Loucy (cell line): ENCODE measurements around the gene PODXL.
"Not testable (repeated sequence)": the region's sequence is repeated elsewhere in the genome, so short reads cannot be mapped to it uniquely, and the experiment has no call there.

ENCODE experiments used
- H2AFZ ChIP-seq: fragments of 200-600 bp; sonication (generic); 2 replicates; pipeline ENCODE4 v1.6.0; 2016; ENCODE audit warnings: antibody characterized with exemption, mild to moderate bottlenecking, low read length, moderate library complexity
- H3F3A ChIP-seq: fragments of 200-600 bp; 2 replicates; pipeline ENCODE4 v1.6.0; 2016; ENCODE audit warnings: antibody characterized with exemption, low read depth, mild to moderate bottlenecking
- H3K27me3 ChIP-seq: fragments of 200-600 bp; sonication (generic); 2 replicates; pipeline ENCODE4 v1.6.1; 2014; ENCODE audit warnings: low read length, mild to moderate bottlenecking; ENCODE audit not compliant: insufficient read depth, poor library complexity, severe bottlenecking
- H3K36me3 ChIP-seq: fragments of 200-600 bp; sonication (generic); 2 replicates; pipeline ENCODE4 v1.6.1; 2016; ENCODE audit warnings: low read length; ENCODE audit not compliant: insufficient read depth
- H3K4me1 ChIP-seq: fragments of 200-600 bp; sonication (generic); 2 replicates; pipeline ENCODE4 v1.5.1; 2014; ENCODE audit warnings: low read length, mild to moderate bottlenecking; ENCODE audit not compliant: insufficient read depth, poor library complexity, severe bottlenecking
- H3K4me2 ChIP-seq: fragments of 200-600 bp; sonication (generic); 2 replicates; pipeline ENCODE4 v1.6.0; 2014; ENCODE audit warnings: antibody characterized with exemption, low read length, low read depth, mild to moderate bottlenecking; ENCODE audit not compliant: poor library complexity, severe bottlenecking
- H3K4me3 ChIP-seq: fragments of 200-600 bp; sonication (generic); 2 replicates; pipeline ENCODE4 v1.5.1; 2014; ENCODE audit warnings: low read length, mild to moderate bottlenecking, mixed read lengths; ENCODE audit not compliant: poor library complexity, severe bottlenecking
- H3K79me2 ChIP-seq: fragments of 200-600 bp; sonication (generic); 2 replicates; pipeline ENCODE4 v1.6.1; 2014; ENCODE audit warnings: low read length; ENCODE audit not compliant: insufficient read depth
- H3K9ac ChIP-seq: fragments of 200-600 bp; sonication (generic); 2 replicates; pipeline ENCODE4 v1.6.0; 2014; ENCODE audit warnings: mild to moderate bottlenecking, low read depth, low read length, moderate library complexity; ENCODE audit not compliant: poor library complexity, severe bottlenecking
- H3K9me2 ChIP-seq: fragments of 200-600 bp; sonication (generic); replicated peaks from 2 replicates; pipeline ENCODE4 v1.6.1; 2016; ENCODE audit warnings: low read depth, low read length, mixed read lengths
- H3K9me3 ChIP-seq: fragments of 200-600 bp; sonication (generic); 2 replicates; pipeline ENCODE4 v1.6.1; 2014; ENCODE audit warnings: mild to moderate bottlenecking, antibody characterized with exemption, low read length, low read depth; ENCODE audit not compliant: insufficient read depth
- H4K20me1 ChIP-seq: fragments of 200-600 bp; sonication (generic); 2 replicates; pipeline ENCODE4 v1.6.0; 2014; ENCODE audit warnings: antibody characterized with exemption, low read length, mild to moderate bottlenecking; ENCODE audit not compliant: insufficient read depth, poor library complexity, severe bottlenecking
- CTCF ChIP-seq: fragments of 200-600 bp; sonication (generic); conservative IDR thresholded peaks from 2 replicates; pipeline ENCODE4 v1.5.1; 2014; ENCODE audit warnings: mild to moderate bottlenecking, antibody characterized with exemption, low read length
- EZH2phosphoT487 ChIP-seq: fragments of 200-600 bp; IDR thresholded peaks from 2 replicates; pipeline ENCODE4 v1.6.1; 2018; ENCODE audit warnings: antibody characterized with exemption, mild to moderate bottlenecking, moderate library complexity, borderline replicate concordance

The PODXL gene

GRCh38 chr7:131506597-131506996 lies 49.8 kb downstream of the PODXL start:
- Histone ChIP-seq H4K20me1 (no peaks in the 10 kb centered on the region), H3K36me3 (no peaks in the 10 kb centered on the region), H3K4me3 (no peak overlapping the region), H3K4me1 (peaks cover 17% of the 10 kb centered on the region), H3F3A (no peaks in the 10 kb centered on the region), H3K9me3 (no peaks in the 10 kb centered on the region), H3K4me2 (no peak overlapping the region), H3K79me2 (no peaks in the 10 kb centered on the region), H3K27me3 (no peaks in the 10 kb centered on the region), H2AFZ (no peak overlapping the region), H3K9me2 (no peaks in the 10 kb centered on the region), H3K9ac (no peak overlapping the region)
- TF ChIP-seq EZH2phosphoT487, result no peak

GRCh38 chr7:131505636-131506557 lies 50.5 kb downstream of the PODXL start:
- Histone ChIP-seq H3F3A (no peaks in the 10 kb centered on the region), H3K4me2 (no peak overlapping the region), H2AFZ (no peak overlapping the region), H4K20me1 (no peaks in the 10 kb centered on the region), H3K4me3 (no peak overlapping the region), H3K4me1 (peaks cover 23% of the 10 kb centered on the region), H3K9ac (no peak overlapping the region), H3K27me3 (no peaks in the 10 kb centered on the region), H3K79me2 (no peaks in the 10 kb centered on the region), H3K9me3 (no peaks in the 10 kb centered on the region), H3K36me3 (no peaks in the 10 kb centered on the region), H3K9me2 (no peaks in the 10 kb centered on the region)
- TF ChIP-seq EZH2phosphoT487 (no peak), CTCF (no peak)

GRCh38 chr7:131505037-131505620 lies 51.3 kb downstream of the PODXL start:
- H3K4me3 ChIP-seq, H3F3A ChIP-seq, H3K9ac ChIP-seq, H3K9me3 ChIP-seq, H2AFZ ChIP-seq, H3K9me2 ChIP-seq, H3K36me3 ChIP-seq, H3K4me2 ChIP-seq, H4K20me1 ChIP-seq, H3K27me3 ChIP-seq, H3K79me2 ChIP-seq: not testable (repeated sequence)
- H3K4me1 ChIP-seq, result peaks cover 30% of the 10 kb centered on the region

- Histone ChIP-seq H4K20me1 (no peaks in the 10 kb centered on the region), H3K36me3 (no peaks in the 10 kb centered on the region)
- no peak for TF ChIP-seq EZH2phosphoT487
- TF ChIP-seq CTCF, result no peak
Measured at GRCh38 chr7:131504157-131504899, 52.1 kb downstream of the PODXL start.

More at GRCh38 chr7:131504157-131504899, 52.1 kb downstream of the PODXL start:
- Histone ChIP-seq H3K9me3 (no peaks in the 10 kb centered on the region), H3K4me2 (no peak overlapping the region), H3K27me3 (no peaks in the 10 kb centered on the region), H3K4me1 (peaks cover 30% of the 10 kb centered on the region), H3K9me2 (no peaks in the 10 kb centered on the region), H3K4me3 (no peak overlapping the region), H3F3A (no peaks in the 10 kb centered on the region), H3K79me2 (no peaks in the 10 kb centered on the region), H3K9ac (no peak overlapping the region), H2AFZ (no peak overlapping the region)
